ENCODE data around the gene AIP.
A peak's percentile ranks its signal among the peaks of the same experiment; 100 is the strongest.

AIP gene

GRCh38 chr11:67504005-67504949 lies 21.5 kb downstream of the AIP start:
- peak overlapping the region; percentile 34 for H2AFZ ChIP-seq

DNA sequence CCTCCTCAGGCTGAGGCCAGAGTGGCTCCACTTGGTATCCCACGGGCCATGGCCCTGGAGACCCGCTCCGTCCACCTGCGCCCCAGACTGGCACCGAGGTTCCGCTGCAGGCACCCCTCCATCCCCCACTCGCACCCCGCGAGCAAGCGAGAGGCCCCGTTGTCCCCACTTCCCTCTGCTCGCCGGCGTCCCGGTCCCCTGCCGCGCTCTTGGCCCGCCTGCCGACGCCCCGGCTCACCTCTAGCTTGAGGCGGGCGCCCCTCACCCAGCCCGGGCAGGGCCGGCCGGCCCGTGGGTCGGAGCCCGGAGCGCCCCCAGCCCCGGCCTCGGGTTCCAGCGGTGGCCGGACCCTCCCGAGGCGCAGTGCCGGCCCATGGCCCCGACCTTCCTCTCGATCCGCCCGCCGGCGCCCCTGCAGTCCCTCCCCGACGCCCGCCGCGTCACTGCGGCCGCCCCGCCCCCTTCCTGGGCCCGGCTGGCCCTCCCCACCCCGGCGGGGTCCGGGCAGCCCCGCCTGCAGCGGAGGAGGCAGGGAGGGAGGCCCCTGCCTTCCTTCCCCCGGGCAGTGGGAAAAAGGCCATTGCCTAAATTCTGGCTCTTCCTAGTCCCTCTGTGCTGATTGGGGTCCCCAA lies 22.2 kb downstream of the AIP start, which contains the start of gene PITPNM1:
Gene PITPNM1, minus strand, starts transcription at position 414 of the 632 bp plus-strand sequence. CDS start 1,183 bp downstream, outside the sequence.
- H3K4me1 ChIP-seq: peaks cover 10% of the 10 kb centered on the region
- H3K9ac ChIP-seq: no peak within 1 kb of the TSS

More at GRCh38 chr11:67504005-67504949, 21.5 kb downstream of the AIP start:
- Histone ChIP-seq H3K27ac (peak overlapping the region; percentile 44), H3K4me2 (ENCODE audit: low read length) (peak overlapping the region; percentile 75), H3K79me2 (no peaks in the 10 kb centered on the region), H3K4me3 (ENCODE audit: low read depth, low read length) (peak overlapping the region; percentile 61), H3K9ac (no peak overlapping the region), H3K9me3 (ENCODE audit: control insufficient read depth, low read length) (no peaks in the 10 kb centered on the region), H3K36me3 (ENCODE audit: control insufficient read depth, insufficient read depth, low read length) (no peaks in the 10 kb centered on the region), H3K4me1 (peaks cover 10% of the 10 kb centered on the region), H3K27me3 (ENCODE audit: control insufficient read depth, insufficient read depth, low read length) (no peaks in the 10 kb centered on the region)
- TF ChIP-seq, protein P1, sequence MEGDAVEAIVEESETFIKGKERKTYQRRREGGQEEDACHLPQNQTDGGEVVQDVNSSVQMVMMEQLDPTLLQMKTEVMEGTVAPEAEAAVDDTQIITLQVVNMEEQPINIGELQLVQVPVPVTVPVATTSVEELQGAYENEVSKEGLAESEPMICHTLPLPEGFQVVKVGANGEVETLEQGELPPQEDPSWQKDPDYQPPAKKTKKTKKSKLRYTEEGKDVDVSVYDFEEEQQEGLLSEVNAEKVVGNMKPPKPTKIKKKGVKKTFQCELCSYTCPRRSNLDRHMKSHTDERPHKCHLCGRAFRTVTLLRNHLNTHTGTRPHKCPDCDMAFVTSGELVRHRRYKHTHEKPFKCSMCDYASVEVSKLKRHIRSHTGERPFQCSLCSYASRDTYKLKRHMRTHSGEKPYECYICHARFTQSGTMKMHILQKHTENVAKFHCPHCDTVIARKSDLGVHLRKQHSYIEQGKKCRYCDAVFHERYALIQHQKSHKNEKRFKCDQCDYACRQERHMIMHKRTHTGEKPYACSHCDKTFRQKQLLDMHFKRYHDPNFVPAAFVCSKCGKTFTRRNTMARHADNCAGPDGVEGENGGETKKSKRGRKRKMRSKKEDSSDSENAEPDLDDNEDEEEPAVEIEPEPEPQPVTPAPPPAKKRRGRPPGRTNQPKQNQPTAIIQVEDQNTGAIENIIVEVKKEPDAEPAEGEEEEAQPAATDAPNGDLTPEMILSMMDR (IDR thresholded peaks at IDR 0.05): no peak

DNA sequence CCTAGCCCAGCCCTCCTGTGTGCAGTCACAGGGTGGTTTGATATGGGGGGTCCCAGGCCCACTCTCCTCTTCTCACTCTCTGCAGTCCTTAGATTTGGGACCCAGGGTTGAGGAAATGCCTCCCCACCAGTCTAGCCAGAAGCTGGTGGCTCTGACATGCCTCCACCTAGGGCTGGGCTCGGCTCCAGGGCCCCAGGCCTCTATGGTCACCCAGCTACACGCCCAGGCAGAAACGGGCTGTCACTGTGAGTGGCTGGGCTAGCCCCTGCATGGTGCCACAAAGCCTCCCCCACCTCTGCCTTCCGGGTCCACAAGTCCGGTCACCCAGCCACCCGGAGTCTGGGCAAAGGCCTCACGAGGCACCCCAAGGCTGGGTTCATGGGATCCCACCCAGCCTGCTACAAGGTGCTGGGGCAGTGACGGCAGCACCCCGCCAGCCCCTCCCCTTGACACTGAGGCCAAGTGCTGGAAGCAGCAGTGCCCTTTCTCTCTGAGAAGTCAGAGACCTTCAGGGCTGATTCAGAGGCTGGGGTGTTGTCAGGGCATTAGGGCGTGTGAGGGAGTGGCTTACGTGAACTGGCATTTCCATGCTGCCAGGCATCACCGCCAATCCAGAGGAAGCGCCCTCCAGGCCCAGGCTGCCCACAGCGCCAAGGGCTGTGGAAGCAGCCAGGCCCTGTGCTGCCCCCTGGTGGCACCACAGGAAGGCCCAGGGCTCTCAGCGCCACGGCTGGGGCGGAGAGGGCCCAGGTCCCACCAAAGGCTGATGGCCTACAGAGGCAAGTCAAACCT lies 23.0 kb downstream of the AIP start:
- Histone ChIP-seq H3K9me3 (ENCODE audit: control insufficient read depth, low read length) (no peaks in the 10 kb centered on the region), H3K4me3 (ENCODE audit: low read depth, low read length) (peak overlapping the region; percentile 61), H3K4me1 (peaks cover 10% of the 10 kb centered on the region), H3K79me2 (no peaks in the 10 kb centered on the region), H2AFZ (peak overlapping the region; percentile 34), H3K27me3 (ENCODE audit: control insufficient read depth, insufficient read depth, low read length) (no peaks in the 10 kb centered on the region), H3K36me3 (ENCODE audit: control insufficient read depth, insufficient read depth, low read length) (no peaks in the 10 kb centered on the region), H3K27ac (peak overlapping the region; percentile 91), H3K4me2 (ENCODE audit: low read length) (peak overlapping the region; percentile 75), H3K9ac (no peak overlapping the region)
- TF ChIP-seq, protein P1 (IDR thresholded peaks at IDR 0.05): peak; percentile 93

More for the DNA sequence above, 22.2 kb downstream of the AIP start, which contains the start of gene PITPNM1:
- H3K4me2 ChIP-seq (ENCODE audit: low read length): peak within 1 kb of the TSS; percentile 75
- H3K9me3 ChIP-seq (ENCODE audit: control insufficient read depth, low read length): no peaks in the 10 kb centered on the region
- no peaks in the 10 kb centered on the region for H3K36me3 ChIP-seq (ENCODE audit: control insufficient read depth, insufficient read depth, low read length)
- TF ChIP-seq, protein P1 (IDR thresholded peaks at IDR 0.05): no peak
- peak within 1 kb of the TSS; percentile 34 for H2AFZ ChIP-seq
- H3K27ac ChIP-seq: peak within 1 kb of the TSS; percentile 91
- H3K79me2 ChIP-seq: no peaks in the 10 kb centered on the region
- H3K4me3 ChIP-seq (ENCODE audit: low read depth, low read length): peak within 1 kb of the TSS; percentile 61
- H3K27me3 ChIP-seq (ENCODE audit: control insufficient read depth, insufficient read depth, low read length): no peaks in the 10 kb centered on the region

DNA sequence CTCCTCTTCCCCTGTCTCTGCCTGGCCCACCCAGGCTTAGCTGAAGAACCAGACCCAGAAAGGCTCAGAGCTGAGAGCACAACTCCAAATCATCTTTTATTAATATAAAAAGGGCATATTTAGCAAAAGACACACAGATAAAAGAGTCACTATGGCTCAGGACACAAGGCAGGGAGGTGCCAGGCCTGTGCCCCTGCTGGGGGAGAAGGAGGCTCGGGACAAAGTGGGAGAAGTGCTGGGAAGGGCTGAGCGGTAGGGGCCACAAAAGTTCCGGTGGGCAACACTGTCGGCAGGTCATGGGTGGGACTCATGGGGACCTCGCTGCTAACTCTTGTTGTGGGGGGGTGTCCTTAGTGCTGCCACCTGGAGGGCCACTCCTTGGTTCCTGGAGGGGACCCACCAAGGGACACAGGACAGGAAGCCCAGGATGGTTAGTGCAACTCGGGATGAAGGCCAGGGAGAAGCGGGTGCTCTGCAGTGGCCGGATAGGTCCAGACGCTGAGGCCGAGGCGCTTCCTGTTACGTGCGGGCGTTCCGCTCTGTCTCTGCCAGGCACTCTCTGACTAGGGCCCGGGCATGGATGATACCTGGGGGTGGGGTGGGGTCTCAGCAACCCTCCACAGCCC lies 23.7 kb downstream of the AIP start:
- peak overlapping the region; percentile 61 for H3K4me3 ChIP-seq (ENCODE audit: low read depth, low read length)
- H3K27me3 ChIP-seq (ENCODE audit: control insufficient read depth, insufficient read depth, low read length): no peaks in the 10 kb centered on the region
- H3K36me3 ChIP-seq (ENCODE audit: control insufficient read depth, insufficient read depth, low read length): no peaks in the 10 kb centered on the region
- H3K27ac ChIP-seq: peak overlapping the region; percentile 91
- no peak overlapping the region for H2AFZ ChIP-seq
- peaks cover 10% of the 10 kb centered on the region for H3K4me1 ChIP-seq
- H3K4me2 ChIP-seq (ENCODE audit: low read length): no peak overlapping the region
- H3K79me2 ChIP-seq: no peaks in the 10 kb centered on the region
- no peak overlapping the region for H3K9ac ChIP-seq
- no peaks in the 10 kb centered on the region for H3K9me3 ChIP-seq (ENCODE audit: control insufficient read depth, low read length)
- TF ChIP-seq, protein P1 (IDR thresholded peaks at IDR 0.05): no peak
